Colon (tissue), 2 donors: Measurements from ENCODE around the gene SNX2.
"Not testable (repeated sequence)": the region's sequence is repeated elsewhere in the genome, so short reads cannot be mapped to it uniquely, and the experiment has no call there.

Experiments
- FAIRE-seq: peaks from 2 replicates; lab custom pipeline; 2012; peaks lifted over from hg19 to GRCh38; lab: Jason Lieb, UNC
- donor health status: control.
- donor health status: control.

SNX2 gene

DNA sequence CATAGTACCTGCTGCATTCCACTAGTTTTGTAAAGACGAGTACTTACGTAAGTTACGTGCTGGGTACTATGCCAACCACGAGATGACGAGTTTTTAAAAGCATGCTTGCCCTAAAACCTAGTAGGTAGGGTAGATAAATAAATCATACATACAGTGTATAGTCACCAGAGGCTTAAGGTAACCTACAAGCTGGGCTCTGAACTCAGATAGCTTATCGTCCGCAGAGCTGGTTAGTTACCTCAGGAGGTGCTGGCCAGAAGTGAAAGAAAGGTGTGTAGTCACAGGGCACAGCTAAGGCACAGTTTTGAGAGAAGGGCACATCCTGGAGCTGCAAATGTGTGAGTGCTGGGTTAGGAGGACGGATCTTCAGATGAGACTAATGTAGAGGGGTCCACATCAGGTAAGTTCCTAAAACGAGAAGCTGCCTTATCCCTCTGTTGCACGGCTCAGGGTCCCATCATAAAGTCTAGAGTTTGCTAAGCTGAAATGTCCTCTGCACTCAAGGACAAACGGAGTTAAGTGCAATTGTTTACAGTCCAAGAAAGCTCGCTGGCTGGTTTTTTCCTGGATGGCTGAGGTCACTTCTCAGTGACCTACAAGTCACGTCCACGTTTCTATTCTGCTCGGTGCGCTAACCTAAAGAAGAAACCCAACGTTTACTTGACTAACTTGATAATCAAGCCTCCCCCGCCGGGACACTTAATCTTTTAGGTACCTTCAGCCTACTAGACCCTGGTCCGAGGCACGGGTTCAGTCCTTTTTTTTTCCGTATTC is 69.4 kb downstream of the SNX2 start:
- FAIRE-seq = no peak

DNA sequence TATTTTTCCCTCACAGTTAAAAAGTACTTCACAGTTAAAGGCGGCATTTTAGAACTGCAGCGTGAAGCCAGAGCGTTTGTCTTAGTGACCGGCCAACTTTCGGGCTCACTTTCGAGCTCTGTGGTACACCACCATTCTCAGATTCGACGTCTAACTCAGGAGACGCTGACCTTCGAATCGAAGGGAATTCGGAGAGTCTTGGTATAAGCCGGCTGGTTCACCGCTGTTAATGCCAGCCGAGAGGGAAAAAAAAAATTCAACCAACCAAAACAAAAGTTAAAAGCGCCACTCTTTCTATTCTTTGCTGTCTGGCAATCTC is 70.0 kb downstream of the SNX2 start:
- FAIRE-seq = no peak

DNA sequence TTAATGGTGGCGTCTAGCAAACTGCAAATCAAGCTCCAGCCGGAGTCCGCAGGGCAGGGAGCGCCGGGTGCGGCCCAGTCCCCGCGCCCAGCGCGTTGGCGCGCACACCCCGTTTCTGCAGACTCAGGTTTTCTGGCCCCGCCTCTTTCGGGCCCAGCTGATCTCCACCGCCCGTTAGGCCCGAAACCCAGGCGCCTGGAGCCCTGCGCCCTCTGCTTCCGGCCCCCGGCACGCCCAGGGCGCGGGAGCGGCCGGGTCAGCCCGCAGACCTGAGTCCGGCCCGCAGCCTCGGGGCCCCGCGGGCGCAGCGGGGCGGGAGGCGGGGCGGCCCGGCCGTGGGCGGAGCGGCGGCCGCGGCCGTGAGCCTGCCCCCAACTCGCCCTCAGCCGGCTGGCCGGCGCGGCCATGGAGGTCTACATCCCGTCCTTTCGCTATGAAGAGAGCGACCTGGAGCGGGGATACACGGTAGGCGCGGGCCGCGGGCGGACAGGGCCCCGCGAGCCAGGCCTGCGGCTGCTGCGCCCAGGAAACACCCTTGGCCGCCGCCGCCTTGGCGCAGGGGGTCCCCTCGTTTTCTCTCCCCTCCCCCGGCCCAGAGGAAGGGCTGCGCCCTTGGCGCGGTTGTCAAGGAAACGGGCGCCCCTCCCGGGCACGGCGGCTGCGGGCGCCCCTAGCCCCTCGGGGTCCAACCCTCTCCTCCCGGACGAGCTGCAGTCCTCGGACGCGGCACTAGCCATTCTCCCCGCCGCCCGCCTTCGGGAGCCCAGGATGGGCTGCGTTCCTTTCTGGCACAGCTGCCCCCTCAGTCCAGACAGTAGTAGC is 70.6 kb downstream of the SNX2 start, which contains the start of gene SNX24:
TSS of gene SNX24 (plus strand) at position 385 of the 822 bp plus-strand sequence. CDS start at position 406, 21 bp downstream.
- FAIRE-seq = no peak

DNA sequence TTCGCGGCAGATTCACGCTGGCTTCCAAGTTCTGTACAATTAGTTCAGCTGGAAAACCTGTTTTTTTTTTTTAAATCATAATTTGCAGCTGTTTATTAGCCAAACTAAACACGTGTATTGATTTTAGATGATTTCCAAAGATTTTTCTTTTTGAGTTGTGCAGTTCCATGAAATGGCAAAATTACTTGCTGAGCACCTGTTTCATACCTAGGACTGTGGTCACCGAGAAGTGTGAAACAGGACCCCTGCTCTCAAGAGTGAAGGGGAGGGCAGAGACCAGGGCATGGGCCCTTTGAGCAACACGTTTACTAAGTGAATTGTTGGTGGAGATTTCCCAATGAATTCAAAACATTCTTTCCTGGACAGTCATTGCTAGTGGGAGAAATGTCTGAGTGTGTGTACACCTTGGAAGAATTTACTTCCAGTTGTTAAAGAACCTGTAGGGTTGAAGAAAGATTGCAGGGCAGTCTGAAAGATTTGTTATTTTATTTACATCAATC is 71.2 kb downstream of the SNX2 start:
- no peak for FAIRE-seq

DNA sequence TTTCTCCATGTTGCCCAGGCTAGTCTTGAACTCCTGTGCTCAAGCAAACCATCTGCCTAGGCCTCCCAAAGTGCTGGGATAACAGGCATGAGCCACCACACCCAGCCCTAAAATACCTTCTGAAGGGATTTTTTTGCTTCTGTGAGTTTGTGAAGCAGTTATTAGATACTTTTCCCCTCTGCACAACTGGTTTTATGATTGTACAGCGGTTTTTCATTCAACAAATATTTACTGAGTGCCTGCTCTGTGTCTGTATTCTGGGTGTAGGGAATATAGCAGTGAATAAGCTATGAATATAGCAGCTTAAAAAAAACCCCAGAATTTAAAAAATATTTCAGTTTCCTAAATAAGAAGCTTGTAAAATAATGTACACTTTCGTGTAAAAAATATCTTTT is 72.8 kb downstream of the SNX2 start:
- FAIRE-seq = no peak

DNA sequence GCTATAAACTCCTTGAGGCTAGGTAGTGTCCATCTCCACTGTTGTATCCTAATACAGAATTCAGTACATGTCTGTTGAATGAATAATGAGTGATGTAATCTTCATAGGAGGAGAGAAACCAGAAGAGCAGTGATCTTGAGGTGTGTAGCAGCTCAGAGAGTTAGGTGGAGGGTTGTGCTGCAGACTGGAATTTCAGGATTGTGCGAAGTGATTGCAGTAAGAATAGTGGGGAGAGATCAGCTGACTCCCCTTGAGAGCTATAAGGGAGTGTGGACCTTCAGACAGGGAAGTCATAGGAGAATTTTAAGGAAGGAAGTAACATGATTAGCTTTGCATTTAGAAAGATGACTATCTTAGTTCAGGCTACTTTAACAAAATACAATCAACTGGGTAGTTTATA is 74.9 kb downstream of the SNX2 start:
- FAIRE-seq = no peak

DNA sequence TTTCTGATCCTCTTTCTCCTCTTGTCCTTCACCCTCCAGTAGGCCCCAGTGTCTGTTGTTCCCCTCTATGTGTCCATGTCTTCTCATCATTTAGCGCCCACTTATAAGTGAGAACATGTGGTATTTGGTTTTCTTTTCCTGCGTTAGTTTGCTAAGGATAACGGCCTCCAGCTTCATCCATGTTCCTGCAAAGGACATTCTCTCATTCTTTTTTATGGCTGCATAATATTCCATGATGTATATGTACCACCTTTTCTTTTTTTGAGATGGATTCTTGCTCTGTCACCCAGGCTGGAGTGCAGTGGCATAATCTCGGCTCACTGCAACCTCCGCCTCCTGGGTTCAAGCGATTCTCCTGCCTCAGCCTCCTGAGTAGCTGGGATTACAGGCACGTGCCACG is 82.7 kb downstream of the SNX2 start:
- not testable (repeated sequence) for FAIRE-seq

DNA sequence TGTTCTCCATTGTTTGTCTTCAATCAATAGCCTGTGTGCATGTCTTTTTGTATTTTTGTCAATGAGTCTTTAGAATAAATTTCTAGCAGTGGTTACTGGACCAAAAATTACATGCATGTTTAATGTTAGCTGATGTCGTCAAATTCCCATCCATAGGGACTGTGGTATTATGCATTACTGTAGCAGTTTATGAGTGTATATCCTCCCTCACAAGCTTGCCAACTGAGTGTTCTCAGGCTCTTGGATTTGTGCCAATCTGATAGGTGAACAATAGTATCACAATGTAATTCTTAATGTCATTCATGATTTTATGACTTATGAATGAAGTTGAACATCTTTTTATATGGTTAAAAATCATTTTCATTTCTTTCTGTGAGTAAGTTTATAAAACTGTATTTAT is 83.6 kb downstream of the SNX2 start:
- FAIRE-seq = no peak

DNA sequence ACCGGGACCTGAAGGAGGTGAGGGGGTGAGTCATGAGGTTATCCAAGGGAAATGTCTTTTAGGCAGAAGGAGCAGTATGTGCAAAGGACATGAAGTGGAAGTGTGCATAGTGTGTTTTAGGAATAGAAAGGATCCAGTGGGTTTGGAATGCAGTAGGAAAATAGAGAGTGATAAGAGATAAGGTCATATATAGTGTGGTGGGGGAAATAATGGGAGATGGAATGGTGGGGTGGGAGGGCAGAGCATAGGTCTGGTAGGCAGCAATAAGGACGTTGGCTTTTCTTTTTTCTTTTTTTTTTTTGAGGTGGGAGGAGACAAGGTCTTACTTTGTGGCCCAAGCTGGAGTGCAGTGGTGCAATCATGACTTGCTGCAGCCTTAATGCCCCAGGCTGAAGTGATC is 88.4 kb downstream of the SNX2 start:
- FAIRE-seq = no peak

DNA sequence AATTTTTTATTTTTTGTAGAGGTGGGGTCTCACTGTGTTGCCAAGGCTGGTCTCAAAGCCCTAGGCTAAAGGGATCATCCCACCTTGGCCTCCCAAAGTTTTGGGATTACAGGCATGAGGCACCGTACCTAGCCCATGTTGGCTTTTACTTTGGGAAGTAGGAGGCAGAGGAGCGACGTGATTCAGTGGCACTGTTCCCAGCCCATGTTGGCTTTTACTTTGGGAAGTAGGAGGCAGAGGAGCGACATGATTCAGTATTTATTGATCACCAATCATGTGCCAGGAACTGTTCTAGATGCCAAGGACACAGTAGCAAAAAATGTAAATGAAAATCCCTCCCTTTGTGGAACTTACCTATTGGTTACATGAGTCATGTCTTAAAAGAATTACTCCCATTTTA is 88.8 kb downstream of the SNX2 start:
- FAIRE-seq = no peak

DNA sequence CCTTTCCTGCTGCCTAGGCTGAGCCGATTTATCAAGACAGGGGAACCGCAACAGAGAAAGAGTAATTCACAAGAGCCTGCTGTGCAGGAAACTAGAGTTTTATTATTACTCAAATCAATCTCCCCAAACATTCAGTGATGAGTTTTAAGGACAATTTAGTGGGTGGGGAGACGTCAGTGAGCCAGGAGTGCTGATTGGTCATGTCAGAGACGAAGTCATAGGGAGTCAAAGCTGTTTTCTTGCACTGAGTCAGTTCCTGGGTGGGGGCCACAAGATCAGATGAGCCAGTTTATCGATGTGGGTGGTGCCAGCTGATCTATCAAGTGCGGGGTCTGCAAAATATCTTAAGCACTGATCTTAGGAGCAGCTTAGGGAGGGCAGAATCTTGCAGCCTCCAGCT is 89.5 kb downstream of the SNX2 start:
- no peak for FAIRE-seq

DNA sequence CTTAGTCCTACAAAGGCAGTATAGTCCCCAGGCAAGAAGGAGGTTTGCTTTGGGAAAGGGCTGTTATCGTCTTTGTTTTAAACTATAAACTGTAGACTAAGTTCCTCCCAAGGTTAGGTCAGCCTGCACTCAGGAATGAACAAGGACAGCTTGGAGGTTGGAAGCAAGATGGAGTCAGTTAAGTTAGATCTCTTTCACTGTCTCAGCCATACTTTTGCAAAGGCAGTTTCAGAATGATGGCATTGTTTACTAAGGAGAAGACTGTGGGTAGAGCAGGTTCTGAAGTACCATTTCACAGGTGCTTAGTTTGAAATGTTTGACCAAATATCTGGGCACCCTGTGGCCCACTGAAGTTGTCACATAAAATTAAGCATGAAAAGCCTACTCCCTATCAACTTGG is 90.0 kb downstream of the SNX2 start:
- FAIRE-seq = no peak

DNA sequence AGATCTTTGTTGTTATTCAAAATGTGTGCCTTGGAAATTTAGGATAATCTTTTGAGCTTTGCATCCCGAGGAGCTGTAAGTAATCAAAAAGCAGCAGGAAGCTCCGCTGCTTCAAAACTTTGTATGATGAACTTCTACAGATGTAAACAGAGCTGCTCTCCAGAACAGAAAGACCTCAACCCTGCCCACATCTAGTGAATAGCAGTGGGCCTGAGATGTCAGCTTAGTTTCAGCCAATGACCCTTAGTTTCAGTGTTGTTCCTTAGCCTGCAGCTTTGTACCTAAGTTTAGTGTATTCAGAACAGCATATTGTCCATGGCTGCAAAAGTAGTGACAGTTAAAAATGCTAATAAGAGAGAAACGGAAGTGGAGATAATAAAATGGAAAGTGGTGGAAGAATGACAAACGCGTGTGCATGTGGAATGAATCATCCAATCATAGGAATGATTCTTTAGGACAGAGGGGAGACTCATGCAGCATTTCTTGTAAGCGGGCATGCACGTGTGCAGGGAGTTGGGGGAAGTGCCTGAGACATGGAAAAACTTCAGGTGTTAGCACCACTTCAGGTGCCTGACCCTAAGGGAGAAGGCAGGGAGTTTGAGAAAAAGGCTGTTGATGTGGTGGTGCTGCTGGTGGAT is 95.5 kb downstream of the SNX2 start:
- no peak for FAIRE-seq

DNA sequence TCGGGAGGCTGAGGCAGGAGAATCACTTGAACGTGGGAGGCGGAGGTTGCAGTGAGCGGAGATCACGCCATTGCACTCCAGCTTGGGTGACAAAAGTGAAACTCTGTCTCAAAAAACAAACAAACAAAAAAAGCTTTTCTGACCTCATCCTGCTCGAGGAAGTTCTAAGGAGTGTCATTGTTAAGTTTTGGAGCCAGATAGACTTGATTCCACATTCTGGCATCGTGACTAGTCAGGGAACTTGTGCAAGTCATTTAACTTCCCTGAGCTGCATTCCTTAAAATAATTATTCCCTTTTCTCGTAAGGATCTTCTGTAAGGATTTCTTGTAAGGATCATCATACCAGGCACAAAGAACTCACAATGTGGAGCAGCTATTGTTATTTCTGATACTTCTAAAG is 96.8 kb downstream of the SNX2 start:
- FAIRE-seq = no peak

DNA sequence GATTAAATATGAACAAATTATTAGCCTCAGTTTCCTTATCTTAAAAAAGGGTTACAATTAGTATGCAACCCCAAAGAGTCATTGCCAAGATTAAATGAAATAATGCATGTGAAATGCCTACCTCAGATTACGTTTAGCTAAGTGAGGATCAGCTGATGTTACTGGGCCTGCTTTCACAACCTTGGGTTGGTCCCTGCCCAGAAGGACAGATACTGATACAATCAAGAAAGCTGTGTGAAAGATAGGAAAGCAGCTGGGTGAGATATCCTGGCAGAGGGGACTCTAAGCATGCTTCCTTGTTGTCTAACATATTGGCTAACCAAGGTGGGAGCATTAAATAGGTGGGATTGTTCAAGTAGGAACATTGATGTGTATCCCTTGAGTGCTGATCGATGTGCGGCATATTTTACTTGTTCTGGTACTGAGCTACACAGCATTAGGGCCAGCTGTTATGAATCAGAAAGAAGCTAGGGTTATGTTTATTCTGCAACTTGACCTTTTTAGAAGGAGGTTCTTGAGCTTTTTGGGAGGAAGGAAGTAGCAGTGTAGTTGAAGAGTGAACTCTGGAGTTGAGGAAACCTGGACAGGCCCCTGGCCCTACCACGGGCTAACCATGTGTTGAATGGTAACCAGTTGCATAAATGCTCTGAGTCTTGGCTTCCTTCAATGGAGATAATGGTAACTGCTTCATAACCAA is 99.4 kb downstream of the SNX2 start:
- FAIRE-seq = no peak

DNA sequence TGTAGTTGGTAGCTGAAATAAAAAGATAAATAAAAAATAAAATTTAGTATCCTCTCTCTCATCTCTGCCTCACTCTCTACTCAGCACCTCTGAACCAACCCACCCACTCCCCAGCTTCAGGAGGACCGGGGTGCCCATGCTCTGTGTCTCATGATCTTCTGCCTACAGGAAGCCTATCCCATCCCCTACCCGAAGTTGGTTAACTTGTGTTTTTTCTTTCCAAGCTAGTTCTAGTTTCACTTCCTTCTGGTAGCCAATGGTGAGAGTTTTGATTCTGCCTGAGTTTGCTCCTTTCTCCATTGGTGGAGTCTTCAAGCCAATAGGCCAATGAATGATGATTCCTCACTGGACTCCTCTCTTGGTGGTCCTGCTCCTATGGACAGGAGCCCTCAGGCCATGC is 102.6 kb downstream of the SNX2 start:
- no peak for FAIRE-seq

DNA sequence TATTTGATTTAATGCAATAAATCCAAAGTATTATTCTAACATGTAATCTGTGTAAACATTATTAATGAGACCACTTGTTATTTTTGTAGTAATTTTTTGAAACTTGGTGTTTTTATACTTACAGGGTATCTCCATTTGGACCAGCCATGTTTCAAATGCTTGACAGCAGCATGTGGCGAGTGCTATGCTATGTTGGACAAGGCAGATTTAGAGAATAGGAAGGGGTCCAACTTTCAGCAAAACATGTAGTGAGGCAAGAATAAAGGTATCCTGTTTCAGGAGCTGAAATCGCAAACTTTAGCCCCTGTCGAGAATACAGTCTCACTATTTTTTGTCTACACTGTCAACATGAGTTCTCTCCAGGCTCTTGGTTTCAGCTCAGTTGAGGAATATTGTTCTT is 104.2 kb downstream of the SNX2 start:
- FAIRE-seq = no peak
